K562 (cell line): ENCODE data around the gene SYNRG. TPM values are rescaled to one million over a fixed set of nuclear protein-coding genes. Genes with fewer than 3 reads are reported as not detected.

ENCODE experiments used
- ATAC-seq: fragments of 200-7000 bp; cut with Tn5 transposase; 3 replicates; pipeline ENCODE4 v1.9.1; 2020; ENCODE audit warnings: moderate library complexity
- BruUV-seq: library from RNA; stranded (reverse); fragments of 400-500 nt; replicated peaks from 2 replicates; lab custom pipeline; 2021; lab: Mats Ljungman, UMichigan
- CTCF ChIA-PET: fragments of 300-600 bp; formaldehyde crosslinking; extraction: SDS; loops from one replicate; lab custom pipeline; 2021; ENCODE audit warnings: low intra/inter-chr PET ratio; lab: Yijun Ruan, JAX
- POLR2A ChIA-PET: fragments of 300-600, 350-650 bp; sonication (Branson Sonifier 250); formaldehyde crosslinking; extraction: SDS; loops from one replicate; lab custom pipeline; 2021; ENCODE audit warnings: antibody characterized with exemption, inconsistent platforms; lab: Yijun Ruan, JAX
- DNase-seq, 4 experiments: peaks; one replicate each; pipeline versions ENCODE4 v3.0.0 to v3.0.0-alpha.2; 2011 to 2018; ENCODE audit warnings: low spot score in 3 of 4, mixed read lengths in 3 of 4; ENCODE audit errors: extremely low read depth in 1 of 4
- FAIRE-seq: peaks from 2 replicates; lab custom pipeline; 2011; peaks lifted over from hg19 to GRCh38; lab: Jason Lieb, UNC
- H2AFZ ChIP-seq: 2 replicates; pipeline ENCODE4 v1.6.0; 2011; ENCODE audit warnings: low read depth, low read length, control low read depth, inconsistent platforms
- H3K27ac ChIP-seq: fragments of 200-600 bp; 3 replicates; pipeline ENCODE4 v1.8.0; 2011; ENCODE audit warnings: low read depth, mild to moderate bottlenecking, control low read depth, inconsistent platforms, low read length, moderate library complexity, mixed read lengths; ENCODE audit errors: extremely low read depth
- H3K27me3 ChIP-seq, 2 experiments: fragments of 300-600 bp in 1 of 2; 2 replicates in 1 of 2; 3 replicates in 1 of 2; pipeline versions ENCODE4 v1.6.0 to v1.8.0; 2011; ENCODE audit warnings: inconsistent platforms in 2 of 2, low read length in 2 of 2, mild to moderate bottlenecking in 1 of 2, mixed read lengths in 1 of 2, moderate library complexity in 1 of 2; ENCODE audit not compliant: control insufficient read depth in 2 of 2, insufficient read depth in 2 of 2
- H3K36me3 ChIP-seq: fragments of 300-600 bp; 3 replicates; pipeline ENCODE4 v1.8.0; 2011; ENCODE audit warnings: mild to moderate bottlenecking, low read length, inconsistent platforms; ENCODE audit not compliant: control insufficient read depth, insufficient read depth
- H3K4me1 ChIP-seq, 2 experiments: fragments of 200-600 bp in 1 of 2; replicated peaks in 1 of 2; 2 replicates in 1 of 2; 3 replicates in 1 of 2; pipeline versions ENCODE4 v1.5.1 to v1.8.0; 2011; ENCODE audit warnings: inconsistent platforms in 2 of 2, low read length in 2 of 2, mild to moderate bottlenecking in 1 of 2, mixed read lengths in 1 of 2, moderate library complexity in 1 of 2; ENCODE audit not compliant: control insufficient read depth in 2 of 2, insufficient read depth in 2 of 2
- H3K4me2 ChIP-seq: 2 replicates; pipeline ENCODE4 v1.6.1; 2011; ENCODE audit warnings: low read length, control low read depth, inconsistent platforms, mixed read lengths; ENCODE audit not compliant: insufficient read depth
- H3K4me3 ChIP-seq: fragments of 200-600 bp; sonication (generic), shearing (Covaris generic); 2 replicates; pipeline ENCODE4 v1.5.1; 2016; ENCODE audit warnings: control low read depth, inconsistent platforms
- H3K79me2 ChIP-seq: fragments of 200-600 bp; 3 replicates; pipeline ENCODE4 v1.8.0; 2011; ENCODE audit warnings: low read length, inconsistent platforms; ENCODE audit not compliant: control insufficient read depth, insufficient read depth
- H3K9ac ChIP-seq, 2 experiments: 2 replicates each; pipeline versions ENCODE4 v1.6.0 to v1.6.1; 2011; ENCODE audit warnings: low read depth in 2 of 2, low read length in 2 of 2, control low read depth in 1 of 2, inconsistent platforms in 1 of 2, mild to moderate bottlenecking in 1 of 2, mixed read lengths in 1 of 2; ENCODE audit not compliant: insufficient read depth in 1 of 2
- H3K9me1 ChIP-seq: one replicate; pipeline ENCODE4 v1.6.0; 2011; ENCODE audit warnings: inconsistent platforms, mild to moderate bottlenecking, low read length, moderate library complexity; ENCODE audit not compliant: control insufficient read depth, insufficient read depth
- H3K9me3 ChIP-seq: replicated peaks from 2 replicates; pipeline ENCODE4 v1.5.1; 2011; ENCODE audit warnings: low read depth, low read length, inconsistent platforms; ENCODE audit not compliant: control insufficient read depth, insufficient read depth
- H4K20me1 ChIP-seq: replicated peaks from 2 replicates; pipeline ENCODE4 v1.6.1; 2011; ENCODE audit warnings: low read length, inconsistent platforms, mixed read lengths; ENCODE audit not compliant: control insufficient read depth, insufficient read depth
- E2F3 ChIP-seq: fragments of 250-450 bp; sonication (Bioruptor Pico); IDR thresholded peaks from 2 replicates; pipeline ENCODE4 v1.4.0; 2020; ENCODE audit warnings: mild to moderate bottlenecking
- ETS2 ChIP-seq: IDR thresholded peaks from 2 replicates; pipeline ENCODE4 v1.6.1; 2016; ENCODE audit warnings: borderline replicate concordance, missing genetic modification characterization, mild to moderate bottlenecking, moderate library complexity, missing compliant biosample characterization; ENCODE audit not compliant: poor library complexity, severe bottlenecking
- MYNN ChIP-seq, 2 experiments: sonication (generic); formaldehyde crosslinking in 1 of 2; IDR thresholded peaks; 2 replicates each; pipeline versions ENCODE4 v1.5.0 to v1.6.1; 2016 to 2020; ENCODE audit warnings: antibody characterized with exemption in 1 of 2, missing genetic modification reagents in 1 of 2
- SPI1 ChIP-seq: IDR thresholded peaks from 2 replicates; pipeline ENCODE4 v1.6.1; 2011; ENCODE audit warnings: low read depth, low read length, control low read depth, borderline replicate concordance
- SREBF2 ChIP-seq: sonication (generic); formaldehyde crosslinking; IDR thresholded peaks from 2 replicates; pipeline ENCODE4 v1.4.0; 2020; ENCODE audit warnings: mild to moderate bottlenecking, missing genetic modification reagents
- ZNF77 ChIP-seq: fragments of 250-450 bp; sonication (Bioruptor Pico); IDR thresholded peaks from 2 replicates; pipeline ENCODE4 v1.5.0; 2020
- WGBS: fragments of 100-300 bp; shearing (Covaris generic); methylation state at CpG from one replicate; pipeline ENCODE4 v1.1.6; 2016; ENCODE audit warnings: low coverage, mixed read lengths; ENCODE audit not compliant: insufficient coverage; ENCODE audit errors: missing lambda C conversion rate; 5-methylcytosine and 5-hydroxymethylcytosine counted together
- in situ Hi-C: fragments of 300-500 bp; cut with MboI; formaldehyde crosslinking; loops from 4 replicates; pipeline ENCODE4 v1.15.0; 2018; ENCODE audit warnings: inconsistent platforms, mixed read lengths
- intact Hi-C: fragments of 100-400 bp; cut with micrococcal nuclease; formaldehyde crosslinking; loops from 2 replicates; pipeline ENCODE4 v1.14.2; 2022
- polyA plus RNA-seq, 8 experiments: library from polyadenylated mRNA; depleted of rRNA in 4 of 8; stranded (reverse) in 5 of 8; unstranded in 3 of 8; fragments of >200 nt; fragmentation: Nextera tagmentation in 2 of 8; fragmentation: Illumina TruSeq in 1 of 8; extraction: Ambion mirVana in 2 of 8; extraction: Trizol in 1 of 8; gene quantifications; 2 replicates each; pipeline versions ENCODE4 v1.2.1 to v1.2.3, GENCODE V29; 2011 to 2014; ENCODE audit warnings: inconsistent platforms in 1 of 8, missing spikeins in 1 of 8
- total RNA-seq, 7 experiments: library from RNA; depleted of rRNA in 6 of 7; stranded (reverse); fragments of >200 nt in 6 of 7; fragmentation: Illumina TruSeq in 2 of 7; extraction: Trizol in 2 of 7; gene quantifications; 2 replicates each; pipeline versions ENCODE4 v1.2.1 to v1.2.3, GENCODE V29; 2011 to 2021; ENCODE audit warnings: low replicate concordance in 1 of 7

The SYNRG gene
- total and polyA plus RNA-seq, 9 of the 15 experiments (the other 6 are each of a cell fraction or from before 2014, with no cell fraction given): 2.9 to 28.2 (median 15.1) TPM

DNA sequence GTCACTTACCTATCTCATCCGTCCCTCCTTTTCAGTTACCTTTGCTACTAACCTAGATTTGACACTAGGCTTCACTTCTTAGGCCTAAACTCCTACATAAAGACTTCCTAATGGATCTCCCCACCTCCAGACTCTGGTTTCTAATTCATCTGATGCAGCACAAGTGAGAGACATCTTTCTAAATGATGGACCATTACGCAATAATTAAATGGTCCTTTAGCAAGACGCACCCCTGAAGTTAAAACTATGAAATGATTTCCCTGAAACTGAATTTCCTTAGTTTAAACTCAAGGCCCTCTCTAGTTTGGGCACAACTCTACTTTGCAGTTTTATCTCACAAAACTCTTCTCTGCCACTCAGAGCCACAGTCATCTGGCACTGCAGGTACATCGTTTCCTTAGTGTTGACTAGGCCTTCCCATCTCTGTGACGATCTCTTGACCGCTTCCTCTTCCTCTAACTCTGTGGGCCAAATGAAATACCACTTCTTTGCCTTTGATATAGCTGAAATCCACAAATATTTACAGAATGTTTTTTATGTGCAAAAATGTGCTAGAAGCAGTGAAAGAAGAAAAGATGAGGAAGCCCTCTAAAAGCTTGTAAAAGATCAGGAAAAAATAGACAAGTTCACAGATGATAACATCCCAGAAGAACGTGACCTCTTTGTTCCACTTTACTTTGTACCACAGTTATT lies 3.3 kb downstream of the SYNRG start (continued):
- TF ChIP-seq SPI1: peak; percentile 48; the same call in 1 of the 2 replicates
- TF ChIP-seq SREBF2 (CRISPR knock-in tag): no peak

GRCh38 chr17:37605081-37605480 lies 4.1 kb downstream of the SYNRG start:
- POLR2A ChIA-PET: interaction anchor here (0.6 to 2.1 kb wide), 3 partner anchors 9 to 25 kb away, joined by 3 to 6 read pairs (median 3); no protein-coding TSS in a partner anchor
- TF ChIP-seq ZNF77 (no peak), E2F3 (no peak), MYNN (IDR thresholded peaks at IDR 0.05) (no peak), MYNN (CRISPR knock-in tag; IDR thresholded peaks at IDR 0.05) (no peak), ETS2 (tag) (no peak)
- TF ChIP-seq, all 486 proteins: peak for 0
- DNase-seq: no peak
- Histone ChIP-seq H3K4me3 (no peak overlapping the region), H4K20me1 (no peaks in the 10 kb centered on the region), H3K36me3 (peaks cover 15% of the 10 kb centered on the region; the same call in 2 of the 3 replicates), H3K9ac (no peak overlapping the region), H2AFZ (no peak overlapping the region), H3K79me2 (peaks cover 49% of the 10 kb centered on the region), H3K4me2 (no peak overlapping the region), H3K27ac (no peak overlapping the region), H3K27me3 (no peaks in the 10 kb centered on the region), H3K9me1 (no peaks in the 10 kb centered on the region), H3K4me1 (peaks cover 2 to 9% of the 10 kb centered on the region in 2 experiments; a peak in 3 of 5 replicates), H3K9me3 (no peaks in the 10 kb centered on the region)
- CTCF ChIA-PET: no interaction called here
- intact Hi-C loops: no loop called here
- in situ Hi-C loops: no loop called here
- FAIRE-seq: no peak
- no TSS peak for BruUV-seq
- WGBS: 83% methylated on average over 4 of the region's 4 CpGs
- no peak for ATAC-seq
